Kidney tubule cell (primary cell): ENCODE results near the gene UBE2C.

Source experiments
- DNase-seq: peaks from one replicate; pipeline ENCODE4 v3.0.0-alpha.2; 2018; ENCODE audit warnings: low spot score

Gene UBE2C

GRCh38 chr20:45833030-45833882 lies 20.8 kb downstream of the UBE2C start, which contains the start of gene SNX21:
SNX21 (plus strand) TSS chr20:45833799; CDS start chr20:45833920, 121 bp downstream.
- DNase-seq: peak; percentile 88

DNA sequence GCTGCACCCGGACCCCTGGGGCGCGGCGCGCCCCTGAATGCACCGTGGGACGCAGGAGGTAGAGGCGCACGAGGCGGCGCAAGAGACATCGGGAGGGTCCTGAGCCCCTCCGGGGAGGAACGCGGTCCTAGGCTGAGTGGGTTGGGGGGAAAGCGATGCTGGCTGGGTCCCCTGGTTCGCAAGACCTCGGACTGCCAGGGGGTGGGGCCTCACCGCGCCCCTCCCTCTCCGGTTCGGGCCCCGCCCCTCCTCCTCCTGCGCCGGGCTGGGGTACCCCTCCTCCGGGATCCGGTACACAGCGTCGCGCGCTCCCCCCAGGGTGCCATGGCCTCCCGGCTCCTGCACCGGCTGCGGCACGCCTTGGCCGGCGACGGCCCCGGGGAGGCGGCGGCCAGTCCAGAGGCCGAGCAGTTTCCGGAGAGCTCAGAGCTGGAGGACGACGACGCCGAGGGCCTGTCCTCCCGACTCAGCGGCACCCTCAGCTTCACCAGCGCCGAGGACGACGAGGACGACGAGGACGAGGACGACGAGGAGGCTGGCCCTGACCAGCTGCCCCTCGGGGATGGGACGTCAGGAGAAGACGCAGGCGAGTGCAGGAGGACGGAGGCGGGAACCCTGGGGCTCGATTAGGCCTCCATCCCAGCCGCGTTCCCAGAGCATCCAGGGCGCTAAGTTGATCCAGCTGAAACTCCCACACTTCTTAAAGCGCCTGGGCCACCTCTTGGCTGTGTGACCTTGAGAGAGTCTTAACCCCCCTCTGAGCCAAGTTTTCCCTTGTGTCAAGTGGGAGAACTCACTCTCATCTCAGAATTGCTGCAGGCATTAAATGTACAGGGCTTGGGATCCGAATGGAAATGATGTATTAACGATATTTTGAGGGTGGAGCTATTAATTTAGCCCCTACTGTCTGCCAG lies 21.7 kb downstream of the UBE2C start:
- peak; percentile 60 for DNase-seq

- no peak for DNase-seq
Measured at GRCh38 chr20:45834797-45835161, 22.3 kb downstream of the UBE2C start.

GRCh38 chr20:45835329-45835765 lies 22.9 kb downstream of the UBE2C start:
- no peak for DNase-seq

DNA sequence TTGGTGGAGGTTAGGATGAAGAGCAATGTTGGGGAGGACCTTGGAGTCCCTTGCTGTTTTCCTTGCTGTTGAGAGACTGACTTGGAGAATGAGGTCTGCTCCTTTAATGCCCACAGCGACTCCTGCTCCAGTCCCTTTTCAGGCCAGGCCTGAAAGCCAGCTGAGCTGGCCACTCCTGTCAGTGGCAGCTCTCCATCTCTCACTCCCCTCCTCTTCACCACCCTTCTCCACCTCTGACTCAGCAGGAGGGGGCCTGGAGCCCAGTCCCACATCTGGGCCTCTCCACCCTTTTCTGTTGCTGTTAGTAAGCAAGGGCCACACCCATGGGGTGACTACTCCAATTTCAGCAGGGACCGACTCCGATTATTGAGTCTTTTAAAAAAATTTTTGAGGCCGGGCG lies 23.4 kb downstream of the UBE2C start:
- DNase-seq: no peak

- no peak for DNase-seq
Measured at GRCh38 chr20:45836841-45837240, 24.4 kb downstream of the UBE2C start.

- no peak for DNase-seq
Measured at GRCh38 chr20:45840700-45841198, 28.3 kb downstream of the UBE2C start.

GRCh38 chr20:45841407-45842129 lies 29.1 kb downstream of the UBE2C start:
- no peak for DNase-seq

DNA sequence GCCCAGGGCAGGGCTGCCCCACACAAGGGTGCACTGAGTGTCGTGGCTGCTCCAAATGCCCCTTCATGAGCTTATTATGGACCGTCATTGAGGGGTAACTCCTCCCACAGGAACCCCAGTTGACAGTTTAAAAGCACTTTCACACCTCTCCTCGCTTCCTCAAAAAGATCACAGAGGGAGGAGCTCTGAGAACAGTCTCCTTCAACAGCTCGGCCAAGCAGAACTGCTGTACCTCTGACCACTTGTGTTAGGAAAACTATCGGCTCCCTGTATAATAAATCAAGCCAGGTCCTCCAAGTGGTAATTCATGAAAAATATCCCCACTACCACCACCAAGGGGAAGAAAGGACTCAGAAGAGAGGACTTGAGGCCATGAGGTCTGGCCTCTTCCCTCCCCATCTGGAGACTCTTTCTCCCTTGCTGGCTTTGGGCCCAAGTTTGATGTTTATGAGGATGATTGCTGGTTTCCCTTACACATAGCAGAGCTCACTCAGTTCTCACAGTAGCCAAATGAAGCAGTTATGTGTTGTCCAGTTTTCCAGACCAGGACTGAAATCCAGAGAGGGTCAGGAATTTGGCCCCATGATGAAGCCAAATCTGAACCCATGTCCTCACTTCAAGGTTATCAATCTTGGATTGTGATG lies 29.8 kb downstream of the UBE2C start:
- DNase-seq: no peak

- DNase-seq: no peak
Measured at GRCh38 chr20:45843506-45843905, 31.1 kb downstream of the UBE2C start.

- no peak for DNase-seq
Measured at GRCh38 chr20:45845452-45845851, 33.0 kb downstream of the UBE2C start.

DNA sequence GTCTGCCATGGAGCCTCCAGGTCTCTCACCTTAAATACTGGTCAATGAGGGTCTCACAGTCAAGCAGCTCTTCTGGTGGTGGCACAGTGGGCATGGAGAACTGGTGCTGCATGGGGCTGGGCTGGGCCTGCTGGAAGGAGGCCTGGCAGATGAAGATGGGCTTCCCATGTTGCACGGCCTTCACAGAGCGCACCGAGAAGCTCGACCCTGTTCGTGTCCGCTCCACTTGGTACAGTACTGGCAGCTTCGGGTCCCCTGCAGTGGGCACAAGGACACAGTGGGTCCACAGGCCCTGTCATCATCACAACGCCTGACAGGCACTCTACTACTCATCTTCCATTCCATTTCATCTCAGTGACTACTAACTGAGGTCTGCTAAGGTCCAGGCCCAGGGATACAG lies 36.0 kb downstream of the UBE2C start:
- no peak for DNase-seq

DNA sequence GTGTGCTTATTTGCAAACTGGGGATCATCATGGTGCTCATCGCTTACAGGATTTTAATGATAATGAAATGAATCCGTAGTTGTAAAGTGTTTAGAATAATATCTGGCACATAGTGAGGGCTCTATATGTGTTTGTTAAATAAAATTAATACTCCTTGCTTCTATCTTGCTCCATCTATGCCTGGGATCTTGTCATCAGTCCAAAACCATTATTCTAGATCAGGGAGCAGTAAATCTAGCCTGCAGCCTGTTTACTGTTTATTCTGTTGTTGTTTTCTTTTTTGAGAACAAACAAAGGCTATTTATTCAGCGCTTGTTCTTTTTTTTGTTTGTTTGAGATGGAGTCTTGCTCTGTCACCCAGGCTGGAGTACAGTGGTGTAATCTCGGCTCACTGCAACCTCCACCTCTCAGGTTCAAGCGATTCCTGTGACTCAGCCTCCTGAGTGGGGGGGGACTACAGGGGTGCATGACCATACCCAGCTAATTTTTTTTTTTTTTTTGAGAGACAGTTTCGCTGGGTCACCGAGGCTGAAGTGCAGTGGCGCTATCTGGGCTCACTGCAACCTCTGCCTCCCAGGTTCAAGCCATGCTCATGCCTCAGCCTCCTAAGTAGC lies 36.6 kb downstream of the UBE2C start:
- DNase-seq: no peak

DNA sequence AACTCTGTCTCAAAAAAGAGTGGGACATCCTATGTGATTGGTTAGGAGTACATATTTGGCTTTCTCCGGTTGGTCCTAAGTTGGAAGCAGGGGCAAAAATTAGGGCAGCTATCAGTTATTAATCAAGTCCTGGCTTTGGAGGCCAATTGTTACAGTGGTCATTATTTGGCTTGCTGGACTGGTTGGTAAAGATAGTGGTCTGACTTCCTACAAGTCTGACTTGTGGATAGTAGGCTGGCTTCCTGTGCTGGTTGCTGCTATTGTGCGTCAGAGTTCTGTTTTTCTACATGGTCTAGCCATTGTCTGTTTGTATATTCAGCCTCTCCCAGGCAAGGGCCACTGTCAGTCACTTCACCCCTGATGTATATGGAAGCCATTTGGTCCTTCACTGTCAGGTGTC lies 37.8 kb downstream of the UBE2C start:
- DNase-seq: no peak

GRCh38 chr20:45850926-45851325 lies 38.5 kb downstream of the UBE2C start:
- DNase-seq: no peak

GRCh38 chr20:45851501-45851900 lies 39.1 kb downstream of the UBE2C start:
- DNase-seq: no peak

GRCh38 chr20:45852326-45852725 lies 39.9 kb downstream of the UBE2C start:
- no peak for DNase-seq

DNA sequence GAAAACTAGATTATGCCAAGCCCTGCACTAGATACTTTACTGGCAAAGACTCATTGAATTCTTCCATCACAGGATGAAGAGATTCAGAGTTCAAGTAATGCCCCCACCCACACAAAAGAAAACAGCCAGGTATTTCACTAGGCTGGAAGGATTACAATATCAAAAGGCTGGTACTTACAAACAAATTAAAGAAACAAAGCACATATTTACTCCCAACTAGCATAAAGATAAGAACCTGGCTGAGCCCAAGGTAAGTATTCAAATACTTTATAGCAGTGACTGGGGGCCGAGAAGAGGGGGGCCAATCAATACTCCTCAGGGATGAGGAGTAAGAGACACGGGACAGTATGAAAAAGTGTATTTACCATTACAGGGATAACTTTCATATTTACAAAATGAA lies 41.0 kb downstream of the UBE2C start:
- DNase-seq: no peak

DNA sequence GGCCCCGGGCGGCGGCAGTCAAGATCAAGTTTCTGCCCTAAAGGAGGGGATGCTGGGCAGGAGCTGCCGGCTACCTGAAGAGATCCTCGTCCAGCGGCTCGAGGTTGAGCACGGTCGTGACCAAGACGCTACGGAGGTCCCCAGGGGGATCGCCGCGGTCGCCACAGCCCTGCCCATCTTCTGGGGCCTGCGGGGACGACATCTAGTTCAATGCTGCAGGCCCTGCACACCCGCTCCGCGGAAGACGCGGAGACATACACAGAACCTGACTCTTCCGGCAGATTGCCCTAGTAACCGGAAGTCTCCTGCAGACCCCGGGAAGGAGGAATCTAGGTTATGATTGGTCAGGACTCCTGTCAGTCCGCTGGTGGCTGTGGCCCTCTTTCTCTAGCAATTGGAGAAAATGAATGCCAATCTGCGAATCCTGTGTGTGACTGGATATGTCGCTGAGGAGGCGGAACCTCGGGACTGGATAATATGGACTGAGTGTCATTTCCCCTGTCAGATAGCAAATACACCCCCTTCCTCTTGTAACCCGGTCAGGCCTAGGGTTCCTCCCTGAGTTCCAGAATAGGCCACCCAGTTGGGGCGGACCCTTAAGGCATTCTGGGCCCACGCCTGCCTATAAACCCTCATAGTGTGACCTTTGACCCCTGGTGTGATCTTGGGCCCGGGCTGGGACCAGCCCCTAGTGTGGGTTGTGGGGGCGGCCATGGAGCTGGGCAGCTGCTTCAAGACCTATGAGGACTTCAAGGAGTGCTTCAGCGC lies 44.9 kb downstream of the UBE2C start, which contains the start of the genes ACOT8 and ZSWIM3:
Gene ACOT8, minus strand, starts transcription at position 279 of the 768 bp plus-strand sequence. Its CDS starts 77 bp downstream, at position 202.
Gene ZSWIM3, plus strand, starts transcription at position 501 of the 768 bp plus-strand sequence. Its CDS starts 212 bp downstream, at position 713.
- peak; percentile 100 for DNase-seq

DNA sequence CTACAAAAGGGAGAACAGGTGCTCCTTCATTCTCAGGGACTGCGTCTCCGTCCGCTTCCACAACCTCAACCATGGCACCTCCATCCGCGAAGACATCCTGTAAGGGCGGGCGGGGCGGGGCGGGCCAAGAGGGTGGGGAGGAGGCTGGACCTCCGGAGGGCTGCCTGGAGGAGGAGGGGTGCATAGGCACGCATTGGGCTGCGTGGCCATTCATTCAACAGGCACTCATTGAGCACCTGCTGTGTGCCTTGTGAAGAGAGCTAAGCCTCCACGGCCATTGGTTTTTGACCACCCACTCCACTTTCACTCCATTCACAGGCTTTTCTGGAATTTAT lies 45.4 kb downstream of the UBE2C start:
- DNase-seq: no peak
